Stomach (tissue), 4 donors: ENCODE measurements around the gene CUX1.

Experiments used
- CTCF ChIP-seq, 7 experiments: fragments of 450-650 bp in 4 of 7; fragments of 200-600 bp in 3 of 7; sonication (generic) in 3 of 7; IDR thresholded peaks; one replicate each; pipeline ENCODE4 v1.5.1; 2016 to 2019; ENCODE audit warnings: antibody characterized with exemption in 7 of 7, control low read depth in 2 of 7, mild to moderate bottlenecking in 1 of 7
- EP300 ChIP-seq: sonication (generic); formaldehyde crosslinking; IDR thresholded peaks from one replicate; pipeline ENCODE4 v1.6.1; 2017; ENCODE audit warnings: antibody characterized with exemption
- POLR2A ChIP-seq, 4 donors: fragments of 450-650 bp; IDR thresholded peaks; one replicate each; pipeline ENCODE4 v1.6.1; 2016; ENCODE audit warnings: antibody characterized with exemption in 4 of 4, control low read depth in 2 of 4, mild to moderate bottlenecking in 1 of 4, moderate library complexity in 1 of 4
- POLR2AphosphoS5 ChIP-seq, 3 donors: sonication (generic); formaldehyde crosslinking; IDR thresholded peaks; one replicate each; pipeline ENCODE4 v1.6.1; 2016; ENCODE audit warnings: antibody characterized with exemption in 3 of 3

GRCh38 chr7:101829374-101829773, 11.9 kb downstream of the CUX1 start:
- no peak for TF ChIP-seq CTCF (IDR thresholded peaks at IDR 0.05)
- TF ChIP-seq POLR2A (IDR thresholded peaks at IDR 0.05) = no peak
- no peak for TF ChIP-seq EP300
- TF ChIP-seq POLR2AphosphoS5 (IDR thresholded peaks at IDR 0.05) = no peak
